H4 (cell line): ENCODE results near the gene DMD. TPM values are rescaled to one million over a fixed set of nuclear protein-coding genes. Genes with fewer than 3 reads are reported as not detected.

Experiments
- DNase-seq: peaks from one replicate; pipeline ENCODE4 v3.0.0-alpha.2; 2015; ENCODE audit warnings: low spot score
- total RNA-seq: library from RNA; depleted of rRNA; stranded (reverse); fragments of >200 nt; shearing (Covaris generic); gene quantifications from 2 replicates; pipeline ENCODE4 v1.2.3, GENCODE V29; 2014

DMD gene
- total RNA-seq, 1 experiment from 2014 or later: 13.3 TPM

DNA sequence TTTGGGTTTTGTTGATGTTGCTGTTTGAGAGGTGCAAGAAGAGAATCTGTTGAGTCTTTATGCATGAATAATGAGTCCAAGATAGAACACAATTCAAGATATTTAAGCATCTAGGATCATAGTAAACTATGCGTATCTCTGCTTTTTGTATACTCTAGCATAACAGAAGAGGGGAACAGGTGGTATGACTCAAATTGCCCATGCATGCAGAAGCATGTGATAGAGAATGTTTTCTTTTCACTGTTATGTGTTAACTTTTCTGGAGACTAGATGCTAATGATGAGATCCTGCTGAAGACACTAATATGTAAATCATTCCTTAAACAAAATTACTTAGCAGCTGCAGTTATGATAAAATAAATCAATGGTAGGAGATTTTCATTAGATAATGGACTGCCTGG, 1974.2 kb downstream of the DMD start:
- no peak for DNase-seq

DNA sequence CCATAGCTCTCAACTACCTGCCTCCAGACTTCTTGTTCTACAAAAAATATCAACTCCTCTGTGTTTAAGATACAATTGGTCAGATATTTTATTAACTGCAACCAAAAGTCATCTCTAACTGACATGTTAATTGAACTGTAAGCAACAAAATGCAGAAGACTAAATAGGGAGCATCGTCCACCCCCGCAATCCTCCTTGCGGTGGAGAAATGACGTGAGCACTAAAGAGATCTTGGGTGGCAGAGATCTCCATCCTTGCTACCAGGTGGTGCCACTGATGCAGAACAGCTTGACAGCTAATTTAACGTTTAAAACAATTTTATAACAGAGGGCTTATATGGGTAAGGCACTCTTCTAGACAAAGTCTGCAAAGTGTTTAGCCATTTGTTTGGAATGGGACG, 1975.1 kb downstream of the DMD start:
- no peak for DNase-seq

DNA sequence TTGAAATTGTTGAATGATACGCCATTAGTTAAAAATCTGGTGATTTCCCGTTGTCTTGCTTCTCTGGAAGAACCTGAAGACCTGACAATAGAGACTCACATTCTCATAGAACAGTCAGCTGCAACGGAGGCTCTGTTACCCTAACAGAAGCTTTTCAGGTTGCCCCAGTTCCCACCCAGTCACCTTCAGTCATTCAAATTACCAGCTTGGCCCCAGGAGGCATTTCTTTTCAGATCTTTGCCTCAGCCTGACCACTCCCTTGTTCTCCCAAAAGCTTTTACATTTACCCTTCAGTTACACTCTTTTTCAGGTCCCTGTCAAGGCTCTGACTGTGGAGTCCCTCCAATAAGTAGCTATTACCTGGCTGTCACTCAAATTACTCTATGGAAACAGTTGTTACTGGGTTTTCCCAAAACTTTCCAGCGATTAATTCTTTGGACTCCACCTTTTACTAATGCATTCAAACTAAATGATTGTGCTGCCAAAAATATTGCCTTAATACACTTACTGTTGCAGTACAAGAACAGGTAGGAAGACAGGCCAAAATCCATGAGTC, 1977.3 kb downstream of the DMD start:
- no peak for DNase-seq

DNA sequence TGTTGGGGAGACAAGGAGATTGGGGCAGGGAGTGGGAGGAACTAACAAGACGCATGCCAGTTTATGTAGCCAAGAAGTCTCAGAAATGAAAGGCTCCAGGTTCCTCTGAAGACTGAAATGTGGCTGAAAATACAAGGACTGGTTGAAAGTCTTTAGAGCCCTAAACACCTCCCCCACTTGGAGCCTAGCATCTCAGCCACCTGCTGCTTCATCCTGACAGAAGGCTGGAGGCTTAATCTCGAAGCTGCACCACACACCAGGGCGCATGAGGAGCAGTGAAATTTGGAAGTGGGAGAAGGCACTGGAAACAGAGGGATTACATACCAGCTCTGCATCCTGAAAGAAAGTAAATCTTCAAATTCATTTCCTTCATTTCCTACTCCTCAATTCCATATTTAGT, 1978.8 kb downstream of the DMD start:
- DNase-seq: no peak

DNA sequence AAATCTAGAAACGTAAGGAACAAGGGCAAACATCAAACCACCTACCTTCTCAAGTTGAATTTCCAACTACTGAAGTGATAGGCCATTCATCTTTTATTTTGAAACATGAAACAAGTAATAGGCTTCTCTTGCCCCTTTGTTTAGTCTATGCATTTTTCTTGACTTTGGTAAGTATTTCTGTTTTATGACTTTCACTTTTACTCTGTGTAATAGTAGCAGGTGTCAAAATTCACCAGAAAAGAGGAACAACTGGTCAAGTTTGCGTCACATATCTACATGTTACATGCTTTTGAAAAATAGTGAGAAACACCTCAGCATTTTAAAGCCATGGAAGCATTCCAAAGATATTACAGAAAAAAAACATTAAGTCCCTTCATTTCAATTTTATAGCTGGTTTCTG, 1982.4 kb downstream of the DMD start:
- no peak for DNase-seq

DNA sequence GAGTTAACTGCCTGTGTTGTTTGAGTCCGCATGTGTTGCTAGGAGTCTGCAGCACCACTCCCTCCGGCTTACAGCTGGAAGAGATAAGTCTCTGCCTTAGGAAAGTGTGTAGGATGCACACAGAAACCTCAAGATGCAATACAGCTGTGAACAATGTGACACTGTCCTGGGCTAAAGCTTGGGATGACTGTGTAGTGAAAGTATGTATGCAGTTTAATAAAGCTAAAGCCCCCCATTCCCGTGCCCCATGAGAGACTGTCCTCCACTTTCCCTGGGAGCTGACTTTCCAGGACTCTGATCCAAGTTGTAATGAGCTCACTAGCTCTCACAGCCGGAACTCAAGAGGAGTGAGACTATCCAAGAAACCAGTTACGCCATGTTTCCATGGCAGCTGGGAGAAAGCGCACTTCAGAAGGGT, 1982.9 kb downstream of the DMD start:
- no peak for DNase-seq

DNA sequence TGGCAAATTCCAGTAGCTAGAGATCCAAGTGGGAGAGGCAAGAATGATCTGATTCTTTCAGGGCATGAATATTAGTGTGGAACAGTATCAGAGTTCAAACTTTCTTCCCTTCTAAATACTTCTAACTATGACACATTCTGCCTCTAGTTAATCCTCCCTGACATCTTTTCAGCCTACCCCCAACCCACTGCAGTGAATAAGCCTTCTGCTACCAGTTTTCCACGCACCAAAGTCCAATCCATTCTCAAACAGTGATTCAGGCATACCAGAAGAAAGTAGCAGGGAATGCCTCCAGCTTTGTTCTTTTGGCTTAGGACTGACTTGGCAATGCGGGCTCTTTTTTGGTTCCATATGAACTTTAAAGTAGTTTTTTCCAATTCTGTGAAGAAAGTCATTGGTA, 1984.1 kb downstream of the DMD start:
- no peak for DNase-seq

DNA sequence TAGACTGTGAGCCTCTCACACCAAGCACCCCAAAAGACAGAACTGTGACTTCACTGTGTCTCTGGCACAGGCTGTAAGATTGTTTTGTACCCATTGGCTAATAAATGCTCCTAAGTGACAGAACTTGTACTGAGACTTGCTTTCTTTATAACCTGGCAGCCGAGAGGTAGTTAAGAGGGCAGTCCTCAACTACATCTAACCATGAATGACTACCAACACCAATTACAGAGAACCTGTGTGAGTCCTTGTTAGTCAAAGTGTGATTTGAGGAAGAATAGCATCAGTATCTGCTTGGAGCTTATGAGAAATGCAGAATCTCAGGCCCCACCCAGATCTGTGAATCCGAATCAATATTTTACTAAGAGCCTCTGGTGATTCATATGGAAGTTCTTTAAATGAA, 1985.5 kb downstream of the DMD start:
- no peak for DNase-seq

DNA sequence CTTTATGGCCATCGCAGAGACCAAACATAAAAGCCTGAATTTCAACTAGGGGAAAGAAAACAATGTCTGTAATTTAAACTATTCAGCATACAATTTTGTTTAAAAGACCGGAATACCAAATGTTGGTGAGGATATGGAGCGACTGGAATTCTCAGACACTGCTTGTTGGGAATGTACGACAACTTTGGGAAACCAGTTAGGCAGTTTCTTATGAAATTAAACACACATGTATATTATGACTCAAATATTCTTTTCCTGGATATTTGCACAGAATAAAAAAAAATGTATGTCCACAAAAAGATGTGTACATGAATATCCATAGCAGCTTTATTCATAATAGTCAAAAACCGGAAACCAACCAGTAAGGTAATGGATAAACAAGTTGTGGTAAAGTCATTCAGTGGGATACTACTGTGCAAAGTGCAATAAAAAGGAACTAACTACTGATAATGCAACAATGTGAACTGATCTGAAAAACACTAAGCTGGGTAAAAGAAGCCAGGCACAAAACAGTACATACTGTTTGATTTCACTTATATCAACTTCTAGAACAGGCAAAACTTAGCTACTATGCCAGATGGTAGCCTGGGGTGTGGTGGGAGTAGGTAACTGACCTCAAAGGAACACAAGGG, 1986.9 kb downstream of the DMD start:
- DNase-seq: no peak

DNA sequence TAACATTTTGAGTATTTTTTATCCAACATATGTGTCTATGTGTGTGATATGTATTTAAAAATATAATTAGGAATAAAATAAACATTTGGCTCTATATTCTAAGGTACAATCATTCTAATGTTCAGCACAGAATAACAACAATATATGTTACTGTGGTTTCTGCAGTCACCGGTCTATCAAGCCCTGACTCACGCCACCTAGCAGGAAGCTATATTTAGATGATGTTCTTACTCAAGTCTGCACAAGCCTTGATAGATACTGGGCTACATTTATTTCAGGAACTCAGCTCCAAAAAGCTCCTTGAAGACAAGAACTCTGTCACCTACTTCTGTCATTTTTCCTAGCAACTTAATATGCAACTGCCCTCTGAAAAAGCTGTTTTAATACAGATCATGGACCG, 1987.5 kb downstream of the DMD start:
- DNase-seq: peak; percentile 53

DNA sequence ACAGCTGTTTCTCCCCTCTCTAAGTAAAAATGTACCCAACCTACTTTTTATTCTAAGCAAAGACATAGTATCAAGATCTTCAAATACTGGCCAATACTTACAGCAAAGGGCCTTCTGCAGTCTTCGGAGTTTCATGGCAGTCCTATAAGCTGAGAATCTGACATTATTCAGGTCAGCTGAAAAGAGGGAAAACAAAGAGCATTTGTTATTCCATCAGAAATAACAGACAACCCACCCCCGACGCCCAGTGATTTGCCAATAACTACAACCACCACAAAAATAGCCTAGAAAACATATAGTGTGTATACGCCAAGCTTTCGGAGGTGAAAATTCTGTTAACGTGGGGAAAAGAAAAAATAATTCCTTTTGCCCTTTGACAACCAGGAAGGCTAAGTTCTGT, 1988.4 kb downstream of the DMD start:
- DNase-seq: no peak

DNA sequence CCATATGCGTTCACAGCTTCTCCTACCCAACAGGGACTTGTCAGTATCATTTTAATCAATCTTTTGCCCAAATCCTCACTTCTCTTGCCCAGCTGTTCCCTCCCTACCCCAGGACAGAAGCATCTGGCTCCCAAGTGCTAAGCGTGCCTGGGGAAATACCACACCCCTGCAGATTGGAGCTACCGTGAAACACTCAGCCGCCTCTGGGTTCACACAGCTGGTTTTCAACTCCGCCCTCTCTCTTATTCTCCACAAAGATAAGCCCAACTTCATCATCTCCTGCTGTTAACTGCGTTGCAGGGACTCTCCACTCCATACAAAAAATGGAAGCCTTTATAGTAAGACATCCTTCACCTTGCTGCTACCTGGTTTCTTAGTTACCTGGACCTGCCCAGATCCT, 1992.2 kb downstream of the DMD start:
- no peak for DNase-seq

DNA sequence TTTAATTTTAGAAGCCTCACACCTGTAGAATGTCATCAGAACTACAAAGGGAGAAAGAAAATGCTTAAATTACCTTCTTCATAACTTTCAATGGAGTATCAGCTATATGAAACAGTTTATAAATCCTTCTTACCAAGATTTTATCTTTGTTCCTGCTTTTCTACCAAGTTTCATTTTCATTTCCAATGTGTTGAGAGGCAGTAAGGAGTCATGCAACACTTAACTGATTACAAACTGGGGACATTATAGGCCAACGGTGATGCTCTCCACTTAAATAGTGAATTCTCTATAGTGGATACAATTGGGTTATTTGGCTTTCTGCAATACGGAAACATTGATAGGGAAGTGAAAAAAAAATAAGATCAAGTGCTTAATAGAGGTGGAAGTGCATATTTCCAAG, 1994.3 kb downstream of the DMD start:
- DNase-seq: no peak

DNA sequence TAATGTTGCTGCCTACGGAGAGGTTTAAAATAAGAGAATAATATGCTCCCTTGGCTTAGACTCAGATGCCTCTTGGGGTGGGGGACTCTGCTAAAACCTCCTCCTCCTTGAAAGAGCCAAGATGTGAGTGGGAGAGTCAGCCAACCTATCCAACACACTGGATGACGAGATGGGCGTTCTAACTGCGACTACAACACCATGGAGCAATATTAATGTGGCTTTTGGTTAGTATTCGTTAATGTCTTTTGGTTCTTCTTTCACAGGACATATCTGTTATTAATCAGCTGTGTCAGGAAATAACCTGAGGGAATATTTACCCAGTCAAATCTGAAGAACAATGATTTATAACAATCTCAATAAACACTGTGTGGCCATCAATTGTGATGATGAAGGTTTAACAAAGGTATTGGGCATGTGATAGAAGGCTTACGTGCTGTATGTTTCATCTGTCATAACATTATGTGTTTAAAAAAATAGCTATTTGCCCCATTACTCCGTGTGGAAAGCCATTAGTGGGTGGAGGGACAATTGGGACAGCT, 1996.0 kb downstream of the DMD start:
- DNase-seq: no peak

DNA sequence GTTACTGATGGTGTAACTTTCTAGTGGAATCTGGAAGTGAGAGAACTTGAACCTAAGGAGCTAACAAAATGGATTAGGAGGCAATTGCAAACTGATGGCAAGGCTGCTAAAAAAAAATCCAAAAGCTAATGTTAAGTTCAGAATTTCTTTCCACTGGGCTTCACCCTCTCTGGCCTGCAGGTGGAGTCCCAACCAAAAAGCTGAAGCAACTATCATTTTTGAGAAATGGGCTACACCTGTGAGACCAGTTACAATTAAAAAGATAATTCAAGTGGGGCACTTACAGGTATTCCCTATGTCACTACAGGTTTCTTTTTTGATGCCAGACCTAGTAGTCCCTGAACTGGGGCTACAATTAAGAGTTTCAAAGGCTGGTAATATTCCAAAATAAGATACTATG, 1997.4 kb downstream of the DMD start:
- DNase-seq: no peak

DNA sequence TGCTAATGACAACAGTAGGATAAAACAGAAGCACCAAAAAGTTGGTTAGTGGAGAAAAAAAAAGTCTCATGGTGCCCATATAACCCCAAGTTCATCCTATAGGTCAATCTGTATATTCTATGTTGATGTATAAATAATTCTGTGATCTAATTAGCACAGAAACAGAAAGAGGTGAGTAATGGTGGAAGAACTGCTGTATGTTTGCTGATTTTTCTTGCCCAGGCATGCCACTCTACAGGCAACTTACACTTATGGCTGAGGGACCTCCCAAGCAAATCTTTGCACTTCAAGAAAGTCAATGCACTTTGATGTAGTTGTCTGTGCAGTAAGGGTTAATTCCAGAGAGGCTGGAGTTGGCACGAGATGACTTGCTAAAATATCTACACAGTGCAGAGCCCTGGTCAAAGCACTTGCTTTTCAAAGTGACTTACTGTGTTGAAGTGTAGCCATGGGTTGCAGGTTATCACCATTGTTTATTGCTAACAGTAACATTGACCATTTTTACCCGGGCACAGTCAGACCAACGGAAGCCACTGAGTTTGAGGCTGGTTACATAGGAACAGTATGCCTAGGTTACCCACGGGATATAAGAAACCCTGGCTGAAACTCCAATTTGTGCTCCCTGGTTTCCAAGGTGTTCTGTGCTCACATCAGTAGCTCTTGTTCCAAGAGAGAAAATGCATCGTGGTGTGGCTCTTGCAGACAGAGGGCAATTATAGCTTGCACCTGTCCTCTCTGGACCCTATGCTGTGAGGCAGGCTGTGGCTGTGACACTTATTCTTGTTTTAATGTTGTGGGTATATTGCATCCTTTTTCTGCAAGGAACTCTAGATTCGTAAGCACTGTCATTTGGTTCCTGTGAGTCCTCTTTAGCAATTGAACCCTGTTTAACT, 1998.2 kb downstream of the DMD start:
- DNase-seq: no peak

DNA sequence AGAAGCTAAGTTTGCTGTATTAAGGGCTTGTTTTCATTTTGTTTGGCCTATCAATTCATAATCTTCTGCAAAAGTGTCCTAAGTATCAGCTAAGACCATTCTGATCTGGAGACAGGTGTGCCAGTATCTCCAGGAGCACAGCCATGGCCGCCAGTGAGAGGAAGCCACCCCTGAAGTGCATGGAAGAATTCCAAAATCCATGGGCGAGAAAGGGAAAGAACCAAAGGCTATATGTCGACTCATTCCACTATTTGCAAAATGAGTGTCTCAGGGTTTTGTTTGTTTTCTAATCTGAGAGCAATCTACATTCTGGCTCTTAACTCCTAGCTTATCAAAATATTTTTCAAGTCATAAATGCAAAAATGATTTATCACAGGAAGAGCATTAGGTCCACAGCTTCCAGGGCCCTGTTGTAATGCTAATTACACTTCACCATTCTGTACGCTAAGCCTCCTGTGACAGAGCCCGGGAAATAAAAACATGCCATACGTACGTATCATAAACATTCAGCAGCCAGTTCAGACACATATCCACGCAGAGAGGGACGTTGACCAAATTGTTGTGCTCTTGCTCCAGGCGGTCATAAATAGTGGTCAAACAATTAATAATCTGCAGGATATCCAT, 2002.2 kb downstream of the DMD start:
- no peak for DNase-seq

DNA sequence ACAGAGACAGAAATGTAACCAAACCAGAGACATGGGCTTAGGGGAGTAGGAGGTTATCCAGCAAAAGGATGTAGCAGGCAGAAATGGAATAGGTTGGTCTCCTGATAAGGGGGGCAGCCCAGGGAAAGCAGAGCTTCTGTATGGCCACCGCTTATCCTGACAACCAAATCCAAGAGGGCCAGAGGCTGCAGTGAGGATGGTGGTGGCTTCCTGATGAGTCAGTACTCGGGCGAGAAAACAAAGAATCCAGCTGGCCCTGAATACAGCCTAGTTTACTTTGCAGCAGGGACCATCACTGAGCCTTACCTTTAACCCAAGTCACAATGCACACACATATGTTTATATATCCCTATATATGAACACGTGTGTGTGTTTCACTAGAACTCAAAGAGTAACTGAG, 2009.8 kb downstream of the DMD start:
- DNase-seq: no peak

DNA sequence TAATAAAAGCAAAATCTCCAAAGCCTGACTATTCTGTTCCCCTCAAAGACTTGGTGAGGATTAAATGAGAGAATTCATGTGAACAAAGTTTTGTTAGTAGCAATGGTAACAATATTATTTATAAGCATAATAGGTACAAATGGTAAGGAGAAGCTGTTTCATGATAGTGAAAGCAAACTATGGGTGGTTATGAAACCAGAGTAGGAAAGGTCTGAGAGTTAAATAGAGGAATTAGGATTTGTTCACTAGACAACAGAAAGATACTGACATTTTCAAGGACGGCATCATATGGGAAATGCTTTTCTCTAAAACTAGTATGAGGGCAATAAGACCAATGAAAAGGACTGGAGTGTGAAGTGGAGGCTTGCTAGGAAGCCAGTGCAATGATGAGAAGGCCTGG, 2010.9 kb downstream of the DMD start:
- no peak for DNase-seq

DNA sequence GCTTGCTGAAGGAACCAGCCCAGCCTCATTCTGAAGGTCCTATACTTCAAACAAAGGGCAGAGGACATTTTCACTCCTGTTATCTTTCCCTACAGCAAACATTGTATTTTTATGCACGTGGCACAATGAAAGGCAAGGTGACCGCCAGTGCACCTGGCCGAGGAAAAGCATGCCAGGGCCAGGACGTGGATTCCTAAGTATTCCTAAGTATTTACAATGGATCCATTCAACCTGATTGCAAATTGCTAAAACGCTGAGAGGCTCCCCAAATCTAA, 2011.6 kb downstream of the DMD start:
- no peak for DNase-seq

DNA sequence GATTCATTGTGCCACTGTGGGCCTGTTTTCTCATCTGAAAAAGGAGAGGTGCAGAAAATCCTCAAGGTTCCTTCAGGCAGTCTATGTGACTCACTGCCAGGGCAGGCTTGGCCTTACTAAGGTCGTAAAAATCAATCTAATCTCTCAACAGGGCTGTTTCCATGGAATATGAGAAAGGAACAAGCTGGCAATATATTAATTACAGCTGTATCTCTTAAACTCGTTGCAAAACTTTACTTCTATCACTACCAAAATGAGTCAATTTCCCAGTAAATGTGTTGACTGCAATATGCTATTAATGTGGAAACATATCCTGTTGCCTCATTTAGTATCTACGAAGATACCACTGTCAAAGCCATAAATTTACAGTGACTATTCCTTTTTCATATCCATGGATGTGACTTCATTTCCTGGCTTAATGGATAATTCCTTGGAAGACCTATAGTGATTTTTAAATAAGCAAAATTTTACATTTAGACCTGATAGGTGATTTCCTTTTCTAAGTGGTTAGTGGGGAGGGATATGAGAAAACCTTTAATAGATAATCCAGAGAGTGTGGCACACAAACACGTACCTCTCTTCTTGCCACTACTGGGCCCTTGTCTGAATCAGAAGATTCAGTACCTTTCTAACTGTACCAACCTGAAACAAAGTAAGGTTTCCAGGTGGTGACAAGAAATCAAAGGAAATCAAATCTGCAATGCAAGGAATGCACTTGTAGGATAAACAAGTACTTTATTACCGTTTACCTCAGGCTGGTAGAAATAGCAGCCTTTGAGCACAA, 2012.1 kb downstream of the DMD start:
- DNase-seq: no peak
